ENCODE measurements around the gene DAO. TPM values are rescaled to one million over a fixed set of nuclear protein-coding genes. Genes with fewer than 3 reads are reported as not detected.

DAO gene
- polyA plus RNA-seq, 1 donor from 2014 or later: not detected

- Histone ChIP-seq H3K9me2 (ENCODE audit: insufficient read depth, low read length) (no peaks in the 10 kb centered on the region), H3K79me2 (replicated peaks; ENCODE audit: insufficient read depth, low read length) (peaks cover 24% of the 10 kb centered on the region), H3K9me3 (ENCODE audit: low read length) (no peaks in the 10 kb centered on the region), H3K4me2 (ENCODE audit: low read length) (no peak overlapping the region), H3K27me3 (ENCODE audit: insufficient read depth, low read depth, low read length) (no peaks in the 10 kb centered on the region), H3K36me3 (ENCODE audit: insufficient read depth, low read length) (no peaks in the 10 kb centered on the region), H3K4me3 (ENCODE audit: low read length) (peak overlapping the region; percentile 77), H3K27ac (ENCODE audit: low read length) (peak overlapping the region; percentile 51), H3K9ac (ENCODE audit: low read length) (peak overlapping the region; percentile 79), H2AFZ (ENCODE audit: low read depth, low read length) (no peak overlapping the region), H3F3A (ENCODE audit: insufficient read depth, low read length, poor library complexity, severe bottlenecking) (no peaks in the 10 kb centered on the region), H4K20me1 (ENCODE audit: insufficient read depth) (no peaks in the 10 kb centered on the region)
- TF ChIP-seq MXI1 (conservative IDR thresholded peaks at IDR 0.05; ENCODE audit: poor library complexity, severe bottlenecking): no peak
- TF ChIP-seq CTCF (IDR thresholded peaks at IDR 0.05; ENCODE audit: poor library complexity, severe bottlenecking): no peak
- no peak for TF ChIP-seq SMC3 (conservative IDR thresholded peaks at IDR 0.05; ENCODE audit: poor library complexity)
- no peak for TF ChIP-seq EP300 (conservative IDR thresholded peaks at IDR 0.05; ENCODE audit: poor library complexity, severe bottlenecking)
- TF ChIP-seq TAF1 (IDR thresholded peaks at IDR 0.05; ENCODE audit: low read depth): no peak
- no peak for TF ChIP-seq POLR2AphosphoS5 (IDR thresholded peaks at IDR 0.05)
- TF ChIP-seq RAD21 (conservative IDR thresholded peaks at IDR 0.05): no peak
- no peak for TF ChIP-seq EZH2 (IDR thresholded peaks at IDR 0.05; ENCODE audit: borderline replicate concordance, insufficient read depth, low read length, poor library complexity, severe bottlenecking)
- TF ChIP-seq REST (IDR thresholded peaks at IDR 0.05; ENCODE audit: borderline replicate concordance): no peak
Observed at GRCh38 chr12:108856170-108856427, 23.8 kb upstream of the DAO start.

- Histone ChIP-seq H3K27ac (ENCODE audit: low read length) (peak overlapping the region; percentile 51), H3K79me2 (replicated peaks; ENCODE audit: insufficient read depth, low read length) (peaks cover 24% of the 10 kb centered on the region), H3K36me3 (ENCODE audit: insufficient read depth, low read length) (no peaks in the 10 kb centered on the region), H3K9ac (ENCODE audit: low read length) (peak overlapping the region; percentile 79), H3K27me3 (ENCODE audit: insufficient read depth, low read depth, low read length) (no peaks in the 10 kb centered on the region), H3K4me3 (ENCODE audit: low read length) (peak overlapping the region; percentile 77), H2AFZ (ENCODE audit: low read depth, low read length) (no peak overlapping the region), H3K9me2 (ENCODE audit: insufficient read depth, low read length) (no peaks in the 10 kb centered on the region), H4K20me1 (ENCODE audit: insufficient read depth) (no peaks in the 10 kb centered on the region), H3K9me3 (ENCODE audit: low read length) (no peaks in the 10 kb centered on the region), H3F3A (ENCODE audit: insufficient read depth, low read length, poor library complexity, severe bottlenecking) (no peaks in the 10 kb centered on the region), H3K4me2 (ENCODE audit: low read length) (peak overlapping the region; percentile 75)
- TF ChIP-seq MXI1 (conservative IDR thresholded peaks at IDR 0.05; ENCODE audit: poor library complexity, severe bottlenecking) (peak; percentile 9), TAF1 (IDR thresholded peaks at IDR 0.05; ENCODE audit: low read depth) (no peak)
Observed at GRCh38 chr12:108856428-108857157, 23.3 kb upstream of the DAO start.

All from neural cell (in vitro differentiated cells).